SHP77 treated with DMSO at 0.1 percent for 48 hours (cell line): ENCODE results near the gene FARS2.
"Not testable (repeated sequence)": the region's sequence is repeated elsewhere in the genome, so short reads cannot be mapped to it uniquely, and the experiment has no call there.

Source experiments
- DNase-seq: peaks from one replicate; lab custom pipeline; 2025; lab: John Stamatoyannopoulos, UW

Gene FARS2

GRCh38 chr6:5537132-5537531, 275.8 kb downstream of the FARS2 start:
- DNase-seq: no peak

- DNase-seq: no peak
Observed at GRCh38 chr6:5537967-5538366, 276.7 kb downstream of the FARS2 start.

GRCh38 chr6:5540370-5540769, 279.1 kb downstream of the FARS2 start:
- DNase-seq: no peak

GRCh38 chr6:5541025-5541424, 279.7 kb downstream of the FARS2 start:
- no peak for DNase-seq

GRCh38 chr6:5541751-5542432, 280.6 kb downstream of the FARS2 start:
- DNase-seq: no peak

GRCh38 chr6:5547556-5547955, 286.2 kb downstream of the FARS2 start:
- DNase-seq: no peak

- no peak for DNase-seq
Observed at GRCh38 chr6:5550631-5551030, 289.3 kb downstream of the FARS2 start.

- no peak for DNase-seq
Observed at GRCh38 chr6:5552243-5552642, 290.9 kb downstream of the FARS2 start.

- DNase-seq: no peak
Observed at GRCh38 chr6:5553767-5554166, 292.5 kb downstream of the FARS2 start.

- DNase-seq: no peak
Observed at GRCh38 chr6:5554226-5554625, 292.9 kb downstream of the FARS2 start.

- no peak for DNase-seq
Observed at GRCh38 chr6:5556011-5556410, 294.7 kb downstream of the FARS2 start.

GRCh38 chr6:5557506-5557905, 296.2 kb downstream of the FARS2 start:
- no peak for DNase-seq

- no peak for DNase-seq
Observed at GRCh38 chr6:5559651-5560050, 298.3 kb downstream of the FARS2 start.

GRCh38 chr6:5562277-5562676, 301.0 kb downstream of the FARS2 start:
- no peak for DNase-seq

GRCh38 chr6:5563086-5563485, 301.8 kb downstream of the FARS2 start:
- DNase-seq: no peak

GRCh38 chr6:5564746-5565145, 303.4 kb downstream of the FARS2 start:
- DNase-seq: not testable (repeated sequence)

- DNase-seq: no peak
Observed at GRCh38 chr6:5565971-5566370, 304.7 kb downstream of the FARS2 start.

GRCh38 chr6:5566718-5567117, 305.4 kb downstream of the FARS2 start:
- DNase-seq: no peak

GRCh38 chr6:5567352-5567751, 306.0 kb downstream of the FARS2 start:
- no peak for DNase-seq

- DNase-seq: no peak
Observed at GRCh38 chr6:5567890-5568289, 306.6 kb downstream of the FARS2 start.

- no peak for DNase-seq
Observed at GRCh38 chr6:5569491-5569890, 308.2 kb downstream of the FARS2 start.

- no peak for DNase-seq
Observed at GRCh38 chr6:5570641-5571040, 309.3 kb downstream of the FARS2 start.

GRCh38 chr6:5580736-5581581, 319.6 kb downstream of the FARS2 start:
- no peak for DNase-seq

- no peak for DNase-seq
Observed at GRCh38 chr6:5582762-5583161, 321.4 kb downstream of the FARS2 start.
